HCT116 (cell line): ENCODE measurements around the gene SORCS2. TPM values are rescaled to one million over a fixed set of nuclear protein-coding genes. Genes with fewer than 3 reads are reported as not detected.
"Not testable (repeated sequence)": the region's sequence is repeated elsewhere in the genome, so short reads cannot be mapped to it uniquely, and the experiment has no call there.

ENCODE experiments used
- ATAC-seq: fragments of 200-7000 bp; cut with Tn5 transposase; 2 replicates; pipeline ENCODE4 v1.9.1; 2020; ENCODE audit warnings: mild to moderate bottlenecking, moderate library complexity
- BruUV-seq: library from RNA; stranded (reverse); fragments of 400-500 nt; replicated peaks from 2 replicates; lab custom pipeline; 2021; lab: Mats Ljungman, UMichigan
- CTCF ChIA-PET: fragments of 300-600 bp; sonication (Branson Sonifier 250); formaldehyde crosslinking; loops from one replicate; lab custom pipeline; 2021; ENCODE audit warnings: antibody characterized with exemption; lab: Charles Lee
- POLR2A ChIA-PET: fragments of 300-600, 350-600 bp; sonication (Branson Sonifier 250); formaldehyde crosslinking; loops from one replicate; lab custom pipeline; 2021; ENCODE audit warnings: antibody characterized with exemption; lab: Charles Lee
- RAD21 ChIA-PET, 2 experiments: fragments of 300-600 bp; sonication (Branson Sonifier 250); formaldehyde crosslinking; loops; one replicate each; lab custom pipeline; 2023; ENCODE audit warnings: low total read pairs in 2 of 2; ENCODE audit not compliant: uncharacterized antibody in 2 of 2, unreplicated experiment in 2 of 2, low non-redundant PET in 1 of 2; lab: Charles Lee
- DNase-seq: peaks from one replicate; pipeline ENCODE4 v3.0.0-alpha.2; 2010; ENCODE audit warnings: low read depth, low spot score
- H2AFZ ChIP-seq: fragments of 200-600 bp; shearing (Covaris generic), sonication (generic); 2 replicates; pipeline ENCODE4 v1.6.1; 2017; ENCODE audit warnings: low read depth, mixed run types, mixed read lengths, antibody characterized with exemption, low read length; ENCODE audit not compliant: poor library complexity, severe bottlenecking
- H3K27ac ChIP-seq: 2 replicates; pipeline ENCODE4 v1.5.1; 2012; ENCODE audit warnings: low read depth, low read length
- H3K27me3 ChIP-seq: fragments of 200-600 bp; sonication (generic); 2 replicates; pipeline ENCODE4 v1.6.1; 2016; ENCODE audit warnings: mixed run types, low read length, mixed read lengths; ENCODE audit not compliant: insufficient read depth
- H3K36me3 ChIP-seq, 2 experiments: fragments of 200-500 bp in 1 of 2; fragments of 200-600 bp in 1 of 2; sonication (Bioruptor generic) in 1 of 2; sonication (generic) in 1 of 2; 2 replicates each; pipeline versions ENCODE4 v1.5.1 to v1.6.1; 2014 to 2016; ENCODE audit warnings: low read length in 2 of 2, inconsistent platforms in 1 of 2, mixed read lengths in 1 of 2, mixed run types in 1 of 2; ENCODE audit not compliant: insufficient read depth in 2 of 2, control insufficient read depth in 1 of 2
- H3K4me1 ChIP-seq, 2 experiments: fragments of 200-600 bp in 1 of 2; sonication (generic) in 1 of 2; 2 replicates each; pipeline versions ENCODE4 v1.5.1 to v1.6.1; 2012 to 2017; ENCODE audit warnings: low read length in 2 of 2, inconsistent platforms in 1 of 2, mild to moderate bottlenecking in 1 of 2, mixed read lengths in 1 of 2, mixed run types in 1 of 2, moderate library complexity in 1 of 2; ENCODE audit not compliant: insufficient read depth in 2 of 2, control insufficient read depth in 1 of 2
- H3K4me2 ChIP-seq: fragments of 200-600 bp; sonication (generic); 2 replicates; pipeline ENCODE4 v1.6.1; 2017; ENCODE audit warnings: mixed run types, low read length, mixed read lengths
- H3K4me3 ChIP-seq, 2 experiments: fragments of 200-600 bp in 1 of 2; sonication (generic) in 1 of 2; replicated peaks in 1 of 2; 2 replicates each; pipeline ENCODE4 v1.5.1; 2011 to 2016; ENCODE audit warnings: low read length in 2 of 2, control low read depth in 1 of 2, low read depth in 1 of 2, mild to moderate bottlenecking in 1 of 2, mixed read lengths in 1 of 2, mixed run types in 1 of 2
- H3K79me2 ChIP-seq: fragments of 200-600 bp; sonication (generic); 2 replicates; pipeline ENCODE4 v1.6.1; 2017; ENCODE audit warnings: mild to moderate bottlenecking, mixed run types, low read length, moderate library complexity, mixed read lengths; ENCODE audit not compliant: insufficient read depth
- H3K9ac ChIP-seq: fragments of 200-600 bp; sonication (generic); 2 replicates; pipeline ENCODE4 v1.6.1; 2016; ENCODE audit warnings: low read length, mixed read lengths
- H3K9me2 ChIP-seq: fragments of 200-600 bp; sonication (generic), shearing (Covaris generic); 2 replicates; pipeline ENCODE4 v1.6.1; 2017; ENCODE audit warnings: mixed run types, mild to moderate bottlenecking, moderate library complexity; ENCODE audit not compliant: insufficient read depth
- H3K9me3 ChIP-seq, 2 experiments: fragments of 200-500 bp in 1 of 2; fragments of 200-600 bp in 1 of 2; sonication (Bioruptor generic) in 1 of 2; sonication (generic) in 1 of 2; 2 replicates each; pipeline ENCODE4 v1.6.1; 2014 to 2017; ENCODE audit warnings: low read length in 2 of 2, mixed read lengths in 2 of 2, inconsistent platforms in 1 of 2, low read depth in 1 of 2, mild to moderate bottlenecking in 1 of 2, mixed run types in 1 of 2, moderate library complexity in 1 of 2; ENCODE audit not compliant: control insufficient read depth in 1 of 2, insufficient read depth in 1 of 2
- H4K20me1 ChIP-seq: fragments of 200-600 bp; sonication (generic), shearing (Covaris generic); 2 replicates; pipeline ENCODE4 v1.6.1; 2017; ENCODE audit warnings: mixed run types, mild to moderate bottlenecking, moderate library complexity; ENCODE audit not compliant: insufficient read depth
- CEBPB ChIP-seq: IDR thresholded peaks from 2 replicates; pipeline ENCODE4 v1.6.1; 2012; ENCODE audit warnings: low read depth
- EZH2phosphoT487 ChIP-seq: fragments of 200-600 bp; IDR thresholded peaks from 2 replicates; pipeline ENCODE4 v1.6.1; 2018; ENCODE audit warnings: antibody characterized with exemption, borderline replicate concordance
- ZNF274 ChIP-seq: fragments of 200-500 bp; sonication (Bioruptor generic); IDR thresholded peaks from 2 replicates; pipeline ENCODE4 v1.6.1; 2014; ENCODE audit warnings: mild to moderate bottlenecking, low read depth, low read length, inconsistent platforms
- intact Hi-C: fragments of 100-400 bp; cut with micrococcal nuclease; formaldehyde crosslinking; loops from 2 replicates; pipeline ENCODE4 v1.10.0; 2022
- total RNA-seq: library from RNA; stranded (reverse); gene quantifications from one replicate; pipeline ENCODE4 v1.2.1, GENCODE V29; 2021; ENCODE audit not compliant: unreplicated experiment
- TF ChIP-seq, protein P1 (sequence below), 3 experiments: fragments of 200-600 bp in 1 of 3; sonication (generic) in 1 of 3; IDR thresholded peaks in 2 of 3; conservative IDR thresholded peaks in 1 of 3; 2 replicates each; pipeline ENCODE4 v1.5.1; 2012 to 2017; ENCODE audit warnings: low read depth in 2 of 3, low read length in 2 of 3, antibody characterized with exemption in 1 of 3, borderline replicate concordance in 1 of 3, control low read depth in 1 of 3, mild to moderate bottlenecking in 1 of 3, mixed read lengths in 1 of 3, mixed run types in 1 of 3, moderate library complexity in 1 of 3; ENCODE audit not compliant: insufficient read depth in 1 of 3
- TF ChIP-seq, protein P2 (sequence below): IDR thresholded peaks from 2 replicates; pipeline ENCODE4 v1.6.1; 2012; ENCODE audit warnings: low read depth

The SORCS2 gene
- total RNA-seq, 1 experiment from 2014 or later: 0.37 TPM

DNA sequence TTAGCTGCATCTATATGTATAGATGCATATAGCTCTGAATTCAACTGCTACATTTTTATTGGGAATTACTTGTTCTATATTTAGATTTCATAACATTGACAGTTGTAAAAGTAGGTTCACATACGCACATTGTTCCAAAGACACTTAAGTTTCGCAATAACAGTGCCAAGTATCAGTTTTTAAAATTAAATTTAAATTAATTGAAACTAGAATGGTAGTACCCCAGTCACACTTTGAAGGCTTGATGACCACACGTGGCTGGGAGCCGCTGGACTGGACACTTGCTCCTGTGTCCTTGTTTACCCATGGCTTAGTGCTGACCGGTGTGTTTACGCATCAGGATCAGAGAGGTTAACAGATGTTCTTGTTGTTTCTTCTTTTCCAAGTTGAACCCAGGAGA lies 383.1 kb downstream of the SORCS2 start (continued):
- TF ChIP-seq, protein P1, sequence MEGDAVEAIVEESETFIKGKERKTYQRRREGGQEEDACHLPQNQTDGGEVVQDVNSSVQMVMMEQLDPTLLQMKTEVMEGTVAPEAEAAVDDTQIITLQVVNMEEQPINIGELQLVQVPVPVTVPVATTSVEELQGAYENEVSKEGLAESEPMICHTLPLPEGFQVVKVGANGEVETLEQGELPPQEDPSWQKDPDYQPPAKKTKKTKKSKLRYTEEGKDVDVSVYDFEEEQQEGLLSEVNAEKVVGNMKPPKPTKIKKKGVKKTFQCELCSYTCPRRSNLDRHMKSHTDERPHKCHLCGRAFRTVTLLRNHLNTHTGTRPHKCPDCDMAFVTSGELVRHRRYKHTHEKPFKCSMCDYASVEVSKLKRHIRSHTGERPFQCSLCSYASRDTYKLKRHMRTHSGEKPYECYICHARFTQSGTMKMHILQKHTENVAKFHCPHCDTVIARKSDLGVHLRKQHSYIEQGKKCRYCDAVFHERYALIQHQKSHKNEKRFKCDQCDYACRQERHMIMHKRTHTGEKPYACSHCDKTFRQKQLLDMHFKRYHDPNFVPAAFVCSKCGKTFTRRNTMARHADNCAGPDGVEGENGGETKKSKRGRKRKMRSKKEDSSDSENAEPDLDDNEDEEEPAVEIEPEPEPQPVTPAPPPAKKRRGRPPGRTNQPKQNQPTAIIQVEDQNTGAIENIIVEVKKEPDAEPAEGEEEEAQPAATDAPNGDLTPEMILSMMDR (IDR thresholded peaks at IDR 0.05 in 2 of 3, conservative IDR thresholded peaks at IDR 0.05 in 1 of 3; ENCODE audit: borderline replicate concordance in 1 of 3, insufficient read depth in 1 of 3, low read depth in 2 of 3, low read length in 2 of 3): no peak
- TF ChIP-seq EZH2phosphoT487: no peak

DNA sequence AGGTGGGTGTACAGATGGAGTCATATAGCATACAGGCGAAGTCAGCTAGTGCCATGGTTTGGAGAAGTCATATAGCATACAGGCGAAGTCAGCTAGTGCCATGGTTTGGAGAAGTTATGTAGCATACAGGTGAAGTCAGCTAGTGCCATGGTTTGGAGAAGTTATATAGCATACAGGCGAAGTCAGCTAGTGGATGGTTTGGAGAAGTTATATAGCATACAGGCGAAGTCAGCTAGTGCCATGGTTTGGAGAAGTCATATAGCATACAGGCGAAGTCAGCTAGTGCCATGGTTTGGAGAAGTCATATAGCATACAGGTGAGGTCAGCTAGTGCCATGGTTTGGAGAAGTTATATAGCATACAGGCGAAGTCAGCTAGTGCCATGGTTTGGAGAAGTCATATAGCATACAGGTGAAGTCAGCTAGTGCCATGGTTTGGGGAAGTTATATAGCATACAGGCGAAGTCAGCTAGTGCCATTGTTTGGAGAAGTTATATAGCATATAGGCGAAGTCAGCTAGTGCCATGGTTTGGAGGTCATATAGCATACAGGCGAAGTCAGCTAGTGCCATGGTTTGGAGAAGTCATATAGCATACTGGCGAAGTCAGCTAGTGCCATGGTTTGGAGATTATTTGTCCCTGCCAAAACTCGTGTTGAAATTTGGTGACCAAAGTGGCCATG lies 385.2 kb downstream of the SORCS2 start:
- intact Hi-C loops, H3K9ac ChIP-seq, H3K27ac ChIP-seq, H3K4me1 ChIP-seq, H3K27me3 ChIP-seq, POLR2A ChIA-PET, DNase-seq, H3K9me2 ChIP-seq, H4K20me1 ChIP-seq, BruUV-seq, H3K36me3 ChIP-seq, H3K4me3 ChIP-seq, CTCF ChIA-PET, H3K4me2 ChIP-seq, H2AFZ ChIP-seq, RAD21 ChIA-PET, H3K79me2 ChIP-seq, ATAC-seq: not testable (repeated sequence)
- peak; percentile 84 for TF ChIP-seq ZNF274
- H3K9me3 ChIP-seq: peaks cover 13 to 22% of the 10 kb centered on the region in 2 experiments; a peak in 2 of 4 replicates

DNA sequence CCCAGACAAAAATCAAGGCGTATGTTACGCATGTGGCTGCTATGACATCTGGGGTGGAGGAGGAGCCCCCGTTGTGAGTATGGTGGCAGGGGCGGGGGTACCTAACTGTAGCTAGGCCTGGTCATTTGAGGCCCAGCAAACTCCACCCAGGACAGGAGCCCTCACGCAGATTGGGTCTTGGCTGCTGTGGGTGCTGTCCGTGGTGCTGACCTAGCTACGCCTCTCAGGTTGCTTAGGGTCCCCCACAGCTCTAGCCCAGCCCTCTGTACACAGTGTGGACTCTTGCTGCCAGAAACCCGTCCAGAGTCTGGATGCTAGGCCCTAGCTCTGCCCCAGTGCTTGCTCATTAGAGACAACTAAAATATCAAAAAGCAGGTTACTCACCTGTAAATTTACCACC lies 389.1 kb downstream of the SORCS2 start:
- Histone ChIP-seq H3K9me2 (no peaks in the 10 kb centered on the region), H4K20me1 (no peaks in the 10 kb centered on the region), H3K4me1 (no peaks in the 10 kb centered on the region), H3K36me3 (no peaks in the 10 kb centered on the region), H3K9ac (no peak overlapping the region), H3K27me3 (no peaks in the 10 kb centered on the region; the same call in 1 of the 2 replicates), H3K79me2 (no peaks in the 10 kb centered on the region), H3K4me2 (no peak overlapping the region), H2AFZ (no peak overlapping the region), H3K9me3 (peaks cover 8 to 12% of the 10 kb centered on the region in 2 experiments; a peak in 2 of 4 replicates), H3K4me3 (no peak overlapping the region), H3K27ac (no peak overlapping the region)
- intact Hi-C loops: no loop called here
- BruUV-seq: no TSS peak
- DNase-seq (no peak), ATAC-seq (peak; percentile 40; the same call in 1 of the 2 replicates)
- RAD21 ChIA-PET: no interaction called here
- POLR2A ChIA-PET: no interaction called here
- TF ChIP-seq, protein P2, sequence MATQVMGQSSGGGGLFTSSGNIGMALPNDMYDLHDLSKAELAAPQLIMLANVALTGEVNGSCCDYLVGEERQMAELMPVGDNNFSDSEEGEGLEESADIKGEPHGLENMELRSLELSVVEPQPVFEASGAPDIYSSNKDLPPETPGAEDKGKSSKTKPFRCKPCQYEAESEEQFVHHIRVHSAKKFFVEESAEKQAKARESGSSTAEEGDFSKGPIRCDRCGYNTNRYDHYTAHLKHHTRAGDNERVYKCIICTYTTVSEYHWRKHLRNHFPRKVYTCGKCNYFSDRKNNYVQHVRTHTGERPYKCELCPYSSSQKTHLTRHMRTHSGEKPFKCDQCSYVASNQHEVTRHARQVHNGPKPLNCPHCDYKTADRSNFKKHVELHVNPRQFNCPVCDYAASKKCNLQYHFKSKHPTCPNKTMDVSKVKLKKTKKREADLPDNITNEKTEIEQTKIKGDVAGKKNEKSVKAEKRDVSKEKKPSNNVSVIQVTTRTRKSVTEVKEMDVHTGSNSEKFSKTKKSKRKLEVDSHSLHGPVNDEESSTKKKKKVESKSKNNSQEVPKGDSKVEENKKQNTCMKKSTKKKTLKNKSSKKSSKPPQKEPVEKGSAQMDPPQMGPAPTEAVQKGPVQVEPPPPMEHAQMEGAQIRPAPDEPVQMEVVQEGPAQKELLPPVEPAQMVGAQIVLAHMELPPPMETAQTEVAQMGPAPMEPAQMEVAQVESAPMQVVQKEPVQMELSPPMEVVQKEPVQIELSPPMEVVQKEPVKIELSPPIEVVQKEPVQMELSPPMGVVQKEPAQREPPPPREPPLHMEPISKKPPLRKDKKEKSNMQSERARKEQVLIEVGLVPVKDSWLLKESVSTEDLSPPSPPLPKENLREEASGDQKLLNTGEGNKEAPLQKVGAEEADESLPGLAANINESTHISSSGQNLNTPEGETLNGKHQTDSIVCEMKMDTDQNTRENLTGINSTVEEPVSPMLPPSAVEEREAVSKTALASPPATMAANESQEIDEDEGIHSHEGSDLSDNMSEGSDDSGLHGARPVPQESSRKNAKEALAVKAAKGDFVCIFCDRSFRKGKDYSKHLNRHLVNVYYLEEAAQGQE: peak; percentile 97
- TF ChIP-seq CEBPB: no peak
- CTCF ChIA-PET: no interaction called here
